Measurements from ENCODE around the gene SHANK2.

Gene SHANK2

DNA sequence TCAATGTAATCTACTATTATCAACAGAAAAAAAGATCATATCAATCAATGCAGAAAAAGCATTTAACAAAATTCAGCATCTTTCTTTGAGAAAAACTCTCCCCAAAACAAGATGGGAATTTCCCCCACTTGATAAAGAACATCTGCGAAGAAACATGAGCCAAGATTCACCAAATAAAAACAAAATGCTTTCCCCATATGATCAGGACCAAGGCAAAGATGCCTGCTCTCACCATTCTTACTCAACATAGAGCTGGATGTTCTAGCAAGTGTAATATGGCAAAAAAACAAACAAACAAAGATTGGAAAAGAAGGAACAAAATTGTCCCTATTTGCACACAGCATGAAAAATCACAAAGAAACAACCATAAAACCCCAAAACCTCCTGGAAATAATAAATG, 23.4 kb downstream of the SHANK2 start:
- no peak overlapping the region for H3K27ac Mint-ChIP-seq
- peaks cover 2 to 10% of the 10 kb centered on the region in 2 donors for H3K36me3 Mint-ChIP-seq
- DNase-seq (no peak), ATAC-seq (replicated peaks) (no peak)
- peaks cover 15 to 34% of the 10 kb centered on the region in 2 donors for H3K27me3 Mint-ChIP-seq
- no peaks in the 10 kb centered on the region for H3K4me1 Mint-ChIP-seq
- no peak overlapping the region for H3K4me3 Mint-ChIP-seq
- H3K9me3 Mint-ChIP-seq: peaks cover 24 to 25% of the 10 kb centered on the region in 2 donors

DNA sequence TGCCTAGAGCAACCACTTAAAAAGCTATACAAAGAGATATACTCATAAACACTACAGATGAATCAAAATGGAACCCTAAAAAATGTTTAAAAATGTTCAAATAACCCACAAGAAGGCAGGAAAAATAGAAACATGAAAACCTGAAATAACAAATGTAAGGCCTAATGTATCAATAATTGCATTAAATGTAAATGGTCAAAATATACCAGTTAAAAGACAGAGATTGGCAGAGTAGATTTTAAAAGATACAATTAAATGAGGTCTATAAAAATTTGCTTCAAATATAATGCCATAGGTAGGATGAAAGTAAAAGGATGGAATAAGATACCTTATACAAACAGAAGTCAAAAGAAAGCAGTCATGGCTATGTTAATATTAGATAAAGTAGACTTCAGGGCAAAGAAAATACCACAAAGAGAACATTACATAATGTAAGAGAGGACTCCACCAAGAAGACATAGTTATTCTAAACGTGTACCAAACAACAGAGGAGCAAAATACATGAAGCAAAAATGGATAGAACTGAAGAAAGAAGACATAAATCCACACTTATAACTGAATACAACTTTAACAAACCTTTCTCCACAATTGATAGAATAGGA, 25.2 kb downstream of the SHANK2 start:
- peaks cover 17 to 37% of the 10 kb centered on the region in 2 donors for H3K27me3 Mint-ChIP-seq
- H3K4me3 Mint-ChIP-seq: no peak overlapping the region
- peaks cover 24 to 25% of the 10 kb centered on the region in 2 donors for H3K9me3 Mint-ChIP-seq
- no peaks in the 10 kb centered on the region for H3K4me1 Mint-ChIP-seq
- peaks cover 2 to 10% of the 10 kb centered on the region in 2 donors for H3K36me3 Mint-ChIP-seq
- H3K27ac Mint-ChIP-seq: no peak overlapping the region
- ATAC-seq (replicated peaks) (no peak), DNase-seq (no peak)

DNA sequence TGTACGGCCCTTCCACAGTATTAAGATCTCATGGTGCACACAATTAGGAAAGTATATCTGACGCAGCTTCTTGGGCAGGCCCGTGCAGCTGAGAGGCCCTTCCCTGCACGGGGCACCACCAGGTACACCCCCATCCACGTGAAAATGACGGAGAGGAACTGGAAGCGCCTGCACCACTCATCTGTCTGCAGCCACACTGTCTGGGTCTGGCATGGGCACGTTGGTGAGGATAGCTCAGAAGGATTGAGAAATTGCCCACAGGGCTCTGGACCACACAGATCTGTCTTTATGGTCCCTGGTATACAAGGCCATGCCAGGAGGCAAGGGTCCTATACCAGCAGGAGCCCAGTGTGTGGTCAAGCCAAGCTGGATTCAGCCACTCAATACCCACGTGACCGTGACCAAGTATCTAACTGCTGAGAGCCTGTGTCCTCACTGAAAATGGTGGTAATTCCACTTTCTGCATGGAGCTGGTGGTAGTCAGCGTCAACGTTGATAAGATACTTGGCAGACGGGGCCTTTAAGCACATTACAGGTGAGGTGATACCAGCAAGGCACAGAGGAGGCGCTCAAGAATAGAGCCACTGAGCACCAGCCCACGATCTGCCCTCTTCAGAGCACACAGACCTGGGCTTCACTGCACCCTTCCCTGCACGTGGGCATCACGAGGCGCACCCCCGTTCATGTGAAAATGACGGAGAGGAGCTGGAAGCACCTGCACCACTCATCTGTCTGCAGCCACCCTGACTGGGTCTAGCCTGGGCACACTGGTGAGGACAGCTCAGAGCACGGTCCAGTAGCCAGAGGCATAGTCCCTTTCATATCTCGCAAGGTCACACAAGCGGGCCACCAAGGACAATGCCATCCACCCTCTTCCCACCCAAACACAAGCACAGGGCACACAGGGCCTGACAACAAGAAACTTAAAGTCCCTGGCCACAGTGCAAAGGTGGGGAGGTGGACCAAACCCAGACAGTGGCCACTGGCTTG, 28.4 kb downstream of the SHANK2 start:
- no peak overlapping the region for H3K27ac Mint-ChIP-seq
- H3K27me3 Mint-ChIP-seq: peaks cover 24 to 41% of the 10 kb centered on the region in 2 donors
- ATAC-seq (replicated peaks) (no peak), DNase-seq (no peak)
- H3K9me3 Mint-ChIP-seq: peaks cover 19 to 25% of the 10 kb centered on the region in 2 donors
- H3K36me3 Mint-ChIP-seq: peaks cover 2 to 10% of the 10 kb centered on the region in 2 donors
- H3K4me1 Mint-ChIP-seq: no peaks in the 10 kb centered on the region
- H3K4me3 Mint-ChIP-seq: no peak overlapping the region

DNA sequence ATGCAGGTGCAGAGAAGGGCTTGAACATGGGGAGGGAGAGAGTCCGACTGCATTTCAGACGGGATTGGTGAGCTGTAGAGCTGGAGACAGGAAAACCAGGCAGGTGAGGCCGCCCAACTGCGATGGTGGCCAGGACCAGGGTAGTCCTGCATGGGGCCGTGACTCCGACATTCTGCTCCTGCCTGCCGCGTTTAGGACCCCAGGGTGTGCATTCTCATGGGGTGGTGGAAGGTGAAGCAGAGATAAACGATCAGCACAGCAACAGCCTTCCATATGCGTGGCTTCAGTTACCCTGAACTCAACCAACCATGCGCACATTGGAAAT, 29.3 kb downstream of the SHANK2 start:
- Mint-ChIP-seq H3K4me1 (no peaks in the 10 kb centered on the region), H3K27me3 (peaks cover 27 to 43% of the 10 kb centered on the region in 2 donors), H3K4me3 (no peak overlapping the region), H3K9me3 (peaks cover 18 to 25% of the 10 kb centered on the region in 2 donors), H3K36me3 (peaks cover 2 to 10% of the 10 kb centered on the region in 2 donors), H3K27ac (no peak overlapping the region)
- ATAC-seq (replicated peaks) (no peak), DNase-seq (no peak)

- no peak overlapping the region for H3K27ac Mint-ChIP-seq
Measured at GRCh38 chr11:71222318-71223080, 29.9 kb downstream of the SHANK2 start.

GRCh38 chr11:71221821-71222220, 30.6 kb downstream of the SHANK2 start:
- Mint-ChIP-seq H3K36me3 (peaks cover 0 to 6% of the 10 kb centered on the region in 2 donors), H3K4me1 (no peaks in the 10 kb centered on the region), H3K4me3 (no peak overlapping the region), H3K27me3 (peaks cover 27 to 33% of the 10 kb centered on the region in 2 donors), H3K27ac (no peak overlapping the region), H3K9me3 (peaks cover 6 to 15% of the 10 kb centered on the region in 2 donors)
- no peak for ATAC-seq (replicated peaks)
- DNase-seq: no peak

More at GRCh38 chr11:71222318-71223080, 29.9 kb downstream of the SHANK2 start:
- peaks cover 27 to 38% of the 10 kb centered on the region in 2 donors for H3K27me3 Mint-ChIP-seq
- no peak for DNase-seq
- H3K4me3 Mint-ChIP-seq: no peak overlapping the region
- peaks cover 13 to 21% of the 10 kb centered on the region in 2 donors for H3K9me3 Mint-ChIP-seq
- peaks cover 2 to 6% of the 10 kb centered on the region in 2 donors for H3K36me3 Mint-ChIP-seq
- no peaks in the 10 kb centered on the region for H3K4me1 Mint-ChIP-seq
- ATAC-seq (replicated peaks): no peak

DNA sequence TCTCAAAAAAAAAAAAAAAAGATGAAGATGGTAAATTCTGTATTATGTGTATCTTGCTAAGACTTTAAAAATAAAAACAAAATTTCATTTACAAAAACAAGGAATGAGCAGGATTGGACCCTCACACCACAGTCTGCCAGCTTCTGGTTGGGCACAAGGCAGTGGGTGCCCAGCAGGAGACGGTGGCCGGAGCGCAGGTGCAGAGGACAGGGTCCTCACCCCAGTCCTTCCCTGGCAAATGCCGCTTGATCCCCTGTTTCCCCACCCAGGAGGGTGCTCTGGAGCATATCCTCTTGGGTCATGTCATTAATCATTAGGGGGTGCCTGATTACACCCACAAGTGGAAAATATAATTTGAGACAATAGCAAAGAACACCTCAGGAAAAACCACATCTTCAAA, 31.2 kb downstream of the SHANK2 start:
- Mint-ChIP-seq H3K27ac (no peak overlapping the region), H3K36me3 (peaks cover 0 to 6% of the 10 kb centered on the region in 2 donors), H3K4me1 (no peaks in the 10 kb centered on the region), H3K27me3 (peaks cover 30 to 36% of the 10 kb centered on the region in 2 donors), H3K4me3 (no peak overlapping the region), H3K9me3 (peaks cover 4 to 12% of the 10 kb centered on the region in 2 donors)
- ATAC-seq (replicated peaks) (no peak), DNase-seq (no peak)

GRCh38 chr11:71218789-71219499, 33.4 kb downstream of the SHANK2 start:
- Mint-ChIP-seq H3K4me3 (no peak overlapping the region), H3K9me3 (no peaks in the 10 kb centered on the region), H3K4me1 (no peaks in the 10 kb centered on the region), H3K36me3 (no peaks in the 10 kb centered on the region), H3K27me3 (peaks cover 43 to 46% of the 10 kb centered on the region in 2 donors), H3K27ac (no peak overlapping the region)
- no peak for DNase-seq
- no peak for ATAC-seq (replicated peaks)

- DNase-seq (no peak), ATAC-seq (replicated peaks) (no peak)
- Mint-ChIP-seq H3K27me3 (peaks cover 52 to 54% of the 10 kb centered on the region in 2 donors), H3K4me1 (no peaks in the 10 kb centered on the region), H3K36me3 (no peaks in the 10 kb centered on the region), H3K27ac (no peak overlapping the region), H3K9me3 (no peaks in the 10 kb centered on the region), H3K4me3 (no peak overlapping the region)
Measured at GRCh38 chr11:71215425-71215965, 36.9 kb downstream of the SHANK2 start.

DNA sequence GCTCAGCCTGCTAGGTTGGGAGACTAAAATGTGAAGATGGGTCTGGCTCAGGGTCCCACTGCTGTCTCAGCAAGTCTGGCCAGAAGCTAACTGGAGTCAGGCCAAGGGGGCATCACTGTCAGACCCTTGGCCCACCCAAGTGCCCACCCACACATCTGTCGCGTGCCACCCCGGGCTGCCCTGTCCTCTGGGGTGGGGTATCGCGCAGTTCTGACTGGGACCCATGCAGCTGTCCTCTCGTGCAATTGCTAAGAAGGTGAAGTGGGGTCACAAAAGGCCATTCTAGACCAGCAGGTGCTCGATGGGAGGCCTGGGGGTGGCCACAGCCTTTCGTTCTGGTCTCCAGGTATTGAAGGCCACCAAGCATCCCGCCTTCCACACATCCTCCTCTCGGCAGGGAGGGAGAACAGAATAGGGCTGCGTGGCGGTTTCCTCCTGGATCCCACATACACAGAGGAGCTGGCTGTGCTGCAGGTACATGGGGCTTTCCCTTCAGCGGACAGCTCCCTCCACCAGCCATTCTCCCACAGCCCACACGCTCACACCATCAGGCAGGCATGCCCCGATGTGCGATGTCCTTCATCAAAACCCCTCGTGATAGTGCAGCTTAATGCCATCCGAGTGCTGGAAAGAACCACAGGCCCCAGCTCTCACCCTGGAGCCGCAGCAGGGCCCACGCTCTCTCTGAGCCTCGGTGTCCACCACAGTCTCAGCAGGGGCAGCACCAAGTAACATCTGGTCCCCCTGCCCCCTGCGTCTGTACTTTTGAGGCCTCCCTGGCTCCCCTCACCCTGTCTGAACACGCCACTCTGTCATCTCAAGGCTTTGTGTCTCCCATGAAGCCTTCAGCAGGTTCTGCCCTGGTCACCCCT, 37.6 kb downstream of the SHANK2 start:
- Mint-ChIP-seq H3K4me1 (no peaks in the 10 kb centered on the region), H3K4me3 (no peak overlapping the region), H3K27me3 (peaks cover 47 to 52% of the 10 kb centered on the region in 2 donors), H3K9me3 (no peaks in the 10 kb centered on the region), H3K36me3 (no peaks in the 10 kb centered on the region), H3K27ac (no peak overlapping the region)
- DNase-seq (no peak), ATAC-seq (replicated peaks) (no peak)

GRCh38 chr11:71213696-71214552, 38.5 kb downstream of the SHANK2 start:
- Mint-ChIP-seq H3K27ac (no peak overlapping the region), H3K27me3 (peaks cover 44 to 46% of the 10 kb centered on the region in 2 donors), H3K4me1 (no peaks in the 10 kb centered on the region), H3K9me3 (no peaks in the 10 kb centered on the region), H3K36me3 (no peaks in the 10 kb centered on the region), H3K4me3 (no peak overlapping the region)
- DNase-seq (no peak), ATAC-seq (replicated peaks) (no peak)

GRCh38 chr11:71212871-71213559, 39.4 kb downstream of the SHANK2 start:
- Mint-ChIP-seq H3K36me3 (no peaks in the 10 kb centered on the region), H3K27ac (no peak overlapping the region), H3K9me3 (peaks cover 0 to 3% of the 10 kb centered on the region in 2 donors), H3K4me1 (no peaks in the 10 kb centered on the region), H3K27me3 (peaks cover 38 to 44% of the 10 kb centered on the region in 2 donors), H3K4me3 (no peak overlapping the region)
- DNase-seq: no peak
- no peak for ATAC-seq (replicated peaks)
